Measurements from ENCODE around the gene CDH23. TPM values are rescaled to one million over a fixed set of nuclear protein-coding genes. Genes with fewer than 3 reads are reported as not detected.

The CDH23 gene
- total RNA-seq, 8 experiments from 2014 or later = 1.6 to 81.3 (median 3.3) TPM

GRCh38 chr10:71784679-71785272, 388.1 kb downstream of the CDH23 start:
- in situ Hi-C loops (cut with MboI; ENCODE audit: low pct_unique_long_range_greater_than_20kb in 2 of 9, low sequenced_read_pairs in 9 of 9, unreplicated experiment in 9 of 9) = no loop called here
- 0 to 95% (median 80%) methylated on average over 1 to 14 of the region's 18 CpGs; no CpG with 5 or more reads in 2 of the 10 experiments for WGBS, 10 experiments
- Histone ChIP-seq H3K27ac (no peak overlapping the region), H3K4me3 (no peak overlapping the region), H3K4me1 (replicated peaks in 1 of 2) (peaks cover 0 to 10% of the 10 kb centered on the region in 2 donors)
- no peak for ATAC-seq (replicated peaks in 6 of 8)

DNA sequence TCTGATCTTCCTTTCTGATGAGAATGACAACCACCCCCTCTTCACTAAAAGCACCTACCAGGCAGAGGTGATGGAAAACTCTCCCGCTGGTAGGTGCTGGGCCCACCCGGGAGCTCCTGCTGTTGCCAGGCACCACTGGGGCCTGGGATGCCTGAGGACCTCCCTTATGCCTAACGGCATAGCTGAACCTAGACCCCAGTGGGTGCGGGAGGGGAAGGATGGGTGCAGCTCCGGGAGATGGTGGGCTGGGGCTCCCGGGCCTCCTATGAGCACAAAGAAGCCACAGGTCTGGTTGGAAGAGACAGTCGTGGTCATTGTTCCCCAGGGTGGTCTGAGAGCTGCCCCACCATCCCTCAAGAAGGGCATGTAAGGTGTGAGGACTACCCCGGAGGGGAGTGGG, 392.2 kb downstream of the CDH23 start:
- in situ Hi-C loops (cut with MboI; ENCODE audit: low pct_unique_long_range_greater_than_20kb in 2 of 9, low sequenced_read_pairs in 9 of 9, unreplicated experiment in 9 of 9) = no loop called here
- no peaks in the 10 kb centered on the region for H3K4me1 ChIP-seq (replicated peaks in 1 of 2)
- no peak overlapping the region for H3K4me3 ChIP-seq
- WGBS, 10 experiments = 74 to 80% methylated on average over 2 to 5 of the region's 8 CpGs; no CpG with 5 or more reads in 8 of the 10 experiments
- H3K27ac ChIP-seq = no peak overlapping the region
- no peak for ATAC-seq (replicated peaks in 6 of 8)

- Histone ChIP-seq H3K4me1 (replicated peaks in 1 of 2) (no peaks in the 10 kb centered on the region), H3K4me3 (no peak overlapping the region), H3K27ac (no peak overlapping the region)
- 100% methylated on average over 1 of the region's 10 CpGs; no CpG with 5 or more reads in 9 of the 10 experiments for WGBS, 10 experiments
- peak in 5 of 8 experiments; percentile 16 to 62 (median 29) for ATAC-seq (replicated peaks in 6 of 8)
- in situ Hi-C loops (cut with MboI; ENCODE audit: low pct_unique_long_range_greater_than_20kb in 2 of 9, low sequenced_read_pairs in 9 of 9, unreplicated experiment in 9 of 9) = no loop called here
Observed at GRCh38 chr10:71789871-71790270, 393.2 kb downstream of the CDH23 start.

DNA sequence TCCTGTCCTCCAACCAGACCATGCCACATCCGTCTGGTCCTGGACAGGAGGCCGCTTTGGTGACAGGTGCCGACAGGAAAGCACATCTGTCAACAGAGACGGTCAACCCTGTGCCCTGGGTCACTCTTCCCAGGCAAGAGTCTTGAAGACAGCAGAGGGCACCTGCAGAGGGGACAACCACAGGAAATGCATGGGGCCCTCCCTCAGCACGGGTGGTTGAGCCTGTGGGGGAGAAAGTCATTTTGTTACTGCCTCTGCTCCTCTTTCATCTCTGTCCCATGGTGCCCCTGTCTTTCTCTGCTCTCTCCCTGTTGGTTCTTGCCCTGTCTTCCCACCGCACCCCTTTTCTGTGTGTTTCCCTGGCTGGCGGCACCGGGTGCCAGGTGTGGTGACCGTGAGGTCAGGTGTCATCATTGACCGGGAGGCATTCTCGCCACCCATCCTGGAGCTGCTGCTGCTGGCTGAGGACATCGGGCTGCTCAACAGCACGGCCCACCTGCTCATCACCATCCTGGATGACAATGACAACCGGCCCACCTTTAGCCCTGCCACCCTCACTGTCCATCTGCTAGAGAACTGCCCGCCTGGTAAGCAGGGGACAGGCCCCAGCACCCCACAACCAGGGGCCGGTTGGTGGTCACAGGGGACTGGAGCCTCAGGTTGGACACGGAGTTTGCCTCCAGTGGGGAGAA, 394.2 kb downstream of the CDH23 start:
- Histone ChIP-seq H3K27ac (no peak overlapping the region), H3K4me1 (replicated peaks in 1 of 2) (no peaks in the 10 kb centered on the region), H3K4me3 (no peak overlapping the region)
- no peak for ATAC-seq (replicated peaks in 6 of 8)
- in situ Hi-C loops (cut with MboI; ENCODE audit: low pct_unique_long_range_greater_than_20kb in 2 of 9, low sequenced_read_pairs in 9 of 9, unreplicated experiment in 9 of 9) = no loop called here
- 77 to 94% (median 87%) methylated on average over 1 to 10 of the region's 17 CpGs; no CpG with 5 or more reads in 6 of the 10 experiments for WGBS, 10 experiments

DNA sequence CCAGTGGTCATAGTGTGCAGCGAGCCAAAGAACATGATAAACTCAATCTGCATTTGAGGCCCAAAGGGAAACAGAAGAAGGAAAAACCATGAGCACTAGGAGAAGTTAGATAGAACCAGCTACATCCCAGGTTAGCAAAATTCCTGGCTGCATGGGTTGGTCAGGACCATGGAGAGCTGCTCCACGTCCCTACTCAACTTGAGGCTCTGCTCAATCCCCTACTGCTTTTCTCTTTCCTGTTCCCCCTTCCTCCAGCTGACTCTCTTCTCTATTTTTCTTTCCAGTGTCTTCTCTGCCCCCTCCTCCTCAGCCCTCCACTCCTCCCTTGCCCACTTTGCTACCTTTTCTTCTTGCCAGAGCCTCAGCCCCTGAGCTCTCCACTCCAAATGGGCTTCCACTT, 398.5 kb downstream of the CDH23 start:
- Histone ChIP-seq H3K4me3 (no peak overlapping the region), H3K4me1 (replicated peaks in 1 of 2) (no peaks in the 10 kb centered on the region), H3K27ac (no peak overlapping the region)
- in situ Hi-C loops (cut with MboI; ENCODE audit: low pct_unique_long_range_greater_than_20kb in 2 of 9, low sequenced_read_pairs in 9 of 9, unreplicated experiment in 9 of 9) = no loop called here
- peak in 2 of 8 experiments; percentile 36 to 50 for ATAC-seq (replicated peaks in 6 of 8)
- WGBS, 10 experiments = 0 to 17% (median 0%) methylated on average over 1 to 2 of the region's 2 CpGs

DNA sequence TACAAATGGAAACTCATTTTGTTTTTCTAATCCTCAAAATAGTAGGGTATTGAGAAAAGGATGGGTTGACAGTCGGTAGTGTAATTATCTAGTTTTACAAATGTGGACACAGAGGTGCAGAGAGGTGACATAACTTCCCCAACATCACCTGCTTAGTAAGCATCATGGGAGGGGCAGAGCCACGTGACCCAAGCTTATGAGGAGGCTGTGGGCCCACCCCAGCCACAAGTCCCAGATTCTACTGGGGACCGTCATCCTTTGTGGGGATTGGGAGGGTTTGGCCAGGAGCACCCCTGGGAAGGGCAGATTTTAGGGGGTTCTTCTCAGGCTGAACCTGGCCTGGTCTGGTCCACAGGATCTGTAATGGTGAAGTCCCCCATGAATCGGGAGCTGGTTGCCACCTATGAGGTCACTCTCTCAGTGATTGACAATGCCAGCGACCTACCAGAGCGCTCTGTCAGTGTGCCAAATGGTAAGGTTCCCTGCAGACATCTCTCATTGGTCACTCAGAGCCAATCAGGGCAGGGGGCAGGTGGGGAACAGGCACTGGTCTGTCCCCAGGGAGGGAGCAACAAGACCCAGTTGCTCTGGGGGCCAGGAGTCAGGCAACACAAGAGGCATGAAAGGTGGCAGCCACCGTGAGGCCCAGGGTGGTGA, 400.2 kb downstream of the CDH23 start:
- Histone ChIP-seq H3K27ac (no peak overlapping the region), H3K4me1 (replicated peaks in 1 of 2) (no peaks in the 10 kb centered on the region), H3K4me3 (no peak overlapping the region)
- peak in 2 of 8 experiments; percentile 35 to 37 for ATAC-seq (replicated peaks in 6 of 8)
- 30 to 100% (median 71%) methylated on average over 1 to 6 of the region's 7 CpGs for WGBS, 10 experiments
- in situ Hi-C loops (cut with MboI; ENCODE audit: low pct_unique_long_range_greater_than_20kb in 2 of 9, low sequenced_read_pairs in 9 of 9, unreplicated experiment in 9 of 9) = no loop called here

DNA sequence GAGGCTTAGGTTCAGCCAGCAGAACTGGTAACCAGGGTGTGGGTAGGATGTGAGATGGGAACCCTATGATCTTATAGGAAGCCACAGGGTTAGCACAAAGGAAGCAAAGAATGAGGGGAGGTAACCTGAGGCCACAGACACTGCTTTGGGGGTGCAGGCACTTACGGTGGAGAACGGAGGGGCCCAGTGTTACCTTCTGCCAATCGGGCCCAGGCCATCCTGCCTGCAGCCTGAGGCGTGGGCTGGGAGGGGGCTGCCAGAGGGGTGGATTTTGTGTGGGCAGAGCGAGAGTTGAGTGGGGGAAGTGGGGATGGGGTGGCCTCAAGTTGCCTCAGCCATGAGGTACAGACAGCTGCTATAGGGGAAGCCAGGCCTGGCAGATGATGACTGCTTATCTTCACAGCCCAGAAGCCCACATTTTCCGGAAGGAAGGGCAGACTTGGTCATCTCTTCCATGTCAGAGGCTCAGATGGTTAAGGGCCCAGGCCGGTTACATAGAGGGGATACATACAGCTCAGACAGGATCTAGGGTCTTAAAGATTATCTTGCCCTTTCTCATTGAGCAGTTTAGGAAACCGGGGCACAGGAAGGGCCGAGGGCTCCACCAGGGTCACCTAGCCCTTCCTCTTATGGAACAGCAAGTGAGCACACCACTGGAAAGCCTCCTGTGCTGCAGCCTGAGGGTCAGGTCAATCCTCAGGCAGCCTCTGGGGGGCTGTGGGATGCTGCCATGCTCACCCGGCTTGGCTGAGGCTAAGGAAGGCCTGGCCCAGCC, 401.0 kb downstream of the CDH23 start:
- ATAC-seq (replicated peaks in 6 of 8) = no peak
- H3K4me1 ChIP-seq (replicated peaks in 1 of 2) = no peaks in the 10 kb centered on the region
- H3K27ac ChIP-seq = no peak overlapping the region
- in situ Hi-C loops (cut with MboI; ENCODE audit: low pct_unique_long_range_greater_than_20kb in 2 of 9, low sequenced_read_pairs in 9 of 9, unreplicated experiment in 9 of 9) = no loop called here
- no peak overlapping the region for H3K4me3 ChIP-seq
- WGBS, 10 experiments = 40 to 100% (median 67%) methylated on average over 1 to 4 of the region's 10 CpGs; no CpG with 5 or more reads in 5 of the 10 experiments

DNA sequence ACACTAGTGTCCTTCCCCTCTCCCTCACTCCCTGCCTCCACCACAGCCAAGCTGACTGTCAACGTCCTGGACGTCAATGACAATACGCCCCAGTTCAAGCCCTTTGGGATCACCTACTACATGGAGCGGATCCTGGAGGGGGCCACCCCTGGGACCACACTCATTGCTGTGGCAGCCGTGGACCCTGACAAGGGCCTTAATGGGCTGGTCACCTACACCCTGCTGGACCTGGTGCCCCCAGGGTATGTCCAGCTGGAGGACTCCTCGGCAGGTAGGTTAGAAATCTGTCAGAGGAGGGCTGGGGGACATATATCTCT, 401.5 kb downstream of the CDH23 start:
- ATAC-seq (replicated peaks in 6 of 8) = no peak
- 40 to 57% methylated on average over 1 to 2 of the region's 6 CpGs; no CpG with 5 or more reads in 8 of the 10 experiments for WGBS, 10 experiments
- H3K27ac ChIP-seq = no peak overlapping the region
- no peaks in the 10 kb centered on the region for H3K4me1 ChIP-seq (replicated peaks in 1 of 2)
- in situ Hi-C loops (cut with MboI; ENCODE audit: low pct_unique_long_range_greater_than_20kb in 2 of 9, low sequenced_read_pairs in 9 of 9, unreplicated experiment in 9 of 9) = no loop called here
- H3K4me3 ChIP-seq = no peak overlapping the region

- no peak overlapping the region for H3K4me3 ChIP-seq
- no peak for ATAC-seq (replicated peaks in 6 of 8)
- 60 to 75% (median 60%) methylated on average over 1 to 2 of the region's 10 CpGs; no CpG with 5 or more reads in 7 of the 10 experiments for WGBS, 10 experiments
- no peak overlapping the region for H3K27ac ChIP-seq
- H3K4me1 ChIP-seq (replicated peaks in 1 of 2) = no peaks in the 10 kb centered on the region
- in situ Hi-C loops (cut with MboI; ENCODE audit: low pct_unique_long_range_greater_than_20kb in 2 of 9, low sequenced_read_pairs in 9 of 9, unreplicated experiment in 9 of 9) = no loop called here
Observed at GRCh38 chr10:71799112-71799511, 402.4 kb downstream of the CDH23 start.

DNA sequence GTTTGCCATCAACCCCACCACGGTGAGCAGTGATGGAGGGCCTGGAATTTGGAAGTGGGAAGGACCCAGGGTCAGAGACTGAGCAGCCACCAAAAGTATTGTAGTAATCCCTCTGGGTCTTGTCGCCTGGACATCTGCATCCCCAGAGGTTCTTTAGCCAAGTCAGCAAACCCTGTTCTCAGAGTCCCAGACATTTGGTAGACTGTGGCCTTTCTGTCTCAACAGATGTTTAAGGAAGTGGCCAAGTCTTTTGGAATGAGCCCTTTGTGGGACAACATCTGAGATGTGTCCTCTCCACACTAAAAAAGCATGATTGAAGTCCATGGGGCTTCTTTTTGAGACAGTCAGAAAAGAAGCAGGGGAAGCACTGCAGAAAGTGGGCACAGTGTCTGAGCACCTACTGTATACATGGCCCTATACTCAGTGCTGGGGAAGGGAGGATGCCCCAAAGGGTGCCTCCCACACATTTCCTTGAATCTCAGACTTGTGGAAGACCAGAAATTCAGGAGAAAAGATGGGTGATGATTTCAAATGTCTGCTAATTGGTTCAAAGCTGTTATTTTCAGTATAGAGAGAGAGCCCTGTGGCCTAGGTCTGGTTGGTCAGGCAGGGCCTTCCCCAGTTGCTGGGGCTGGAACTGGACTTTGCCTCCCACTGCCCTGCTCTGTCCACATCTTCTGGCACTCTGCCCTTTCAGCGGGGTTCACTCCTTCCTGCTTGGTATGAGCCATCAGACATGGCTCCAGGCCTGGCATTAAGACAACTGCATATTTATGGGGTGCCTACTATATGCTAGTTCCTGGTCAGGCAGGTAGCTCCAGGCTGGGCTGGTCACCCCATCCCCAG, 403.1 kb downstream of the CDH23 start:
- peaks cover 3 to 5% of the 10 kb centered on the region in 2 donors for H3K4me1 ChIP-seq (replicated peaks in 1 of 2)
- no peak overlapping the region for H3K27ac ChIP-seq
- in situ Hi-C loops (cut with MboI; ENCODE audit: low pct_unique_long_range_greater_than_20kb in 2 of 9, low sequenced_read_pairs in 9 of 9, unreplicated experiment in 9 of 9) = no loop called here
- WGBS, 10 experiments = 0 to 80% (median 79%) methylated on average over 1 to 2 of the region's 3 CpGs; no CpG with 5 or more reads in 5 of the 10 experiments
- no peak overlapping the region for H3K4me3 ChIP-seq
- no peak for ATAC-seq (replicated peaks in 6 of 8)

DNA sequence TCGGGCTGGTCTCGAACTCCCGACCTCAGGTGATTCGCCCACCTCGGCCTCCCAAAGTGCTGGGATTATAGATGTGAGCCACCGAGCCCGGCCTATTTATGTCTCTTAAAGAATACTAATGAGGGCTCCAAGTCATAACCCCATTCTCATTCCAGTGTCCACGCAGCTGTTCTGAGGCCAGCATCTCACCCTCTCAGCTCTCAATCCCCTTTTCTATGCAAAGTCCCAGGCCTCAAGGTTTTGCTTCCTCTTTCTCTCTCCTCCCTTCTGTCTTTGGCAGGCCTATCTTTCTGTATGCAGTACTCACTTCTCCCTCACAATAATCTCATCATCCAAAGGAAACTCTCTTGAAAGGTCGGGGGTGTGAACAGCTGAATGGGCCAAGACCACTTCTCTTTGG, 404.6 kb downstream of the CDH23 start:
- WGBS, 10 experiments = 21 to 100% (median 80%) methylated on average over 1 to 4 of the region's 9 CpGs; no CpG with 5 or more reads in 4 of the 10 experiments
- Histone ChIP-seq H3K4me1 (replicated peaks in 1 of 2) (peaks cover 13 to 15% of the 10 kb centered on the region in 2 donors), H3K4me3 (no peak overlapping the region), H3K27ac (no peak overlapping the region)
- in situ Hi-C loops (cut with MboI; ENCODE audit: low pct_unique_long_range_greater_than_20kb in 2 of 9, low sequenced_read_pairs in 9 of 9, unreplicated experiment in 9 of 9) = no loop called here
- no peak for ATAC-seq (replicated peaks in 6 of 8)

DNA sequence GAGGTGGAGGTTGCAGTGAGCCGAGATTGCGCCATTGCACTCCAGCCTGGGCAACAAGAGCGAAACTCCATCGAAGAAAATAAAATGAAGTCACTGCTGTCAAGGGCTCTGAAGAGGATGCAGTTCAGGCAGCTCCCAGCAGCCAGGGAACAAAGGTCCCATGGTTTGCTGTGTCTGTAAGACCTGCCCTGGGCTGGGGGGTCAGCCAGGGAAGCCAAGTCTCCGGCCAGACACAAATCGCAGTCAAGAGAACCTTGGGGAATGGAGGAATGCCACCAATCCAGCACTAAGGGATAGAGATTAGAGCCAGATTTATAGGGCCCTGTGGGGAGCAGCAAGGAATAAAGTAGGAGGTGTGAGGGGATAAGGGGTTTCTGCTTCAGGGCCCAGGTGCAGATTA, 405.5 kb downstream of the CDH23 start:
- 60 to 100% (median 89%) methylated on average over 1 to 4 of the region's 6 CpGs; no CpG with 5 or more reads in 3 of the 10 experiments for whole genome bisulfite sequencing, 10 experiments
- H3K4me1 ChIP-seq (replicated peaks in 1 of 2) = peaks cover 13 to 15% of the 10 kb centered on the region in 2 donors
- no peak overlapping the region for H3K27ac ChIP-seq
- H3K4me3 ChIP-seq = no peak overlapping the region
- in situ Hi-C loops (cut with MboI; ENCODE audit: low pct_unique_long_range_greater_than_20kb in 2 of 9, low sequenced_read_pairs in 9 of 9, unreplicated experiment in 9 of 9) = no loop called here
- ATAC-seq (replicated peaks in 6 of 8) = no peak

Measured in motor neuron (in vitro differentiated cells).